Measurements from ENCODE around the gene OAF. TPM values are rescaled to one million over a fixed set of nuclear protein-coding genes. Genes with fewer than 3 reads are reported as not detected.
"Not testable (repeated sequence)": the region's sequence is repeated elsewhere in the genome, so short reads cannot be mapped to it uniquely, and the experiment has no call there.

Gene OAF
- total and polyA plus RNA-seq, 3 experiments from 2014 or later, result 2.6 to 3.4 (median 3.0) TPM

DNA sequence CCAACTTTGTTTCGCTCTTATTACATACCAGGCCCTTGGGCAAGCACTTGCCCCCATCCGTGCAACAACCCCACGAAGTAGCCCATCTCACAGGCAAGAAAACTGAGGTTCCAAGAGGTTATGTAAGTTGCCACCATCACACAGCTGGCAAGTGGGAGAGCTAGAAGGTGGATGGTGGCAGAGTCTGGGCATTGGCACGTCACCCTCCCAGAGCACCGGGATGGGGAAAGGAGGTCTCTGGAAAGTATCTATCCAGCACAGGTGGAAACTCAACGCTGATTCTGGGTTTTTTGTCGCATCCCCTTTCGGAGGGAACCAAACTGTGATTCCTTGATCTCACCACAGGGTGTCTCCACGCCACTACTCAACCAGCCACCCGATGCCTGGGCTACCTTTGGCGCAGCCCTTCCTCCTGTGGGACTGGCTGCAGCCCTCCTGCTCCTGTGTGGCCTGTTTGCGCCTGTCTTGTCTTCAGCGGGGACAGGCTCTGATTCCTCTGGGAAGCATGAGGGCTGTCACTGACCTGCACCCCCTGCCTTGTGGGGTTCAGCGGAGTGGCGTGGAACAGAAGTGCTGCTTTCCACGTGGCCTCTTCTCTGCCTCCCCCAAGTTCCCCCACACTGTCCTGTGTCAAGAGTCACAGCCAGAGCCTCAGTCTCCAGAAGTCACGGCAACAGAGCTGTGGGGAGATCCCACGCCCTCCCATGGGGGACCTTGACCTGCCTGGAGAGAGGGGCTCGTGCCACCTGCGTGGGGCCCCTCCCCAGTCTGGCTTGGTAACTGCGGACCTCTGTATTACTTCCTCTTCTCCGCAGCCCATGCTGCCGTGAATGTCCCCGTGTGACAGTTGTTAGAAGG, 38.5 kb upstream of the OAF start:
- Mint-ChIP-seq H3K27me3 (peaks cover 40 to 54% of the 10 kb centered on the region in 2 donors), H3K4me1 (peaks cover 2 to 15% (median 4%) of the 10 kb centered on the region in 3 donors), H3K27ac (no peak overlapping the region), H3K9me3 (no peaks in the 10 kb centered on the region), H3K36me3 (no peaks in the 10 kb centered on the region), H3K4me3 (no peak overlapping the region)
- no peak overlapping the region for H3K27ac ChIP-seq (ENCODE audit: low read depth, low read length)
- no peak overlapping the region for H3K4me3 ChIP-seq (ENCODE audit: low read length)
- ChIA-PET CTCF (interaction anchor here (0.7 kb wide), 1 partner anchor 833 kb away, joined by 3 read pairs; no protein-coding TSS in a partner anchor), POLR2A (no interaction called here)
- peaks cover 7% of the 10 kb centered on the region for H3K4me1 ChIP-seq (ENCODE audit: insufficient read depth, low read length)
- H3K9me3 ChIP-seq (ENCODE audit: low read length), result no peaks in the 10 kb centered on the region
- DNase-seq, result peak in 3 of 5 donors; percentile 7 to 60 (median 42)
- no peaks in the 10 kb centered on the region for H3K36me3 ChIP-seq (ENCODE audit: insufficient read depth, low read length)
- peaks cover 44% of the 10 kb centered on the region for H3K27me3 ChIP-seq (ENCODE audit: insufficient read depth, low read length, poor library complexity, severe bottlenecking)

DNA sequence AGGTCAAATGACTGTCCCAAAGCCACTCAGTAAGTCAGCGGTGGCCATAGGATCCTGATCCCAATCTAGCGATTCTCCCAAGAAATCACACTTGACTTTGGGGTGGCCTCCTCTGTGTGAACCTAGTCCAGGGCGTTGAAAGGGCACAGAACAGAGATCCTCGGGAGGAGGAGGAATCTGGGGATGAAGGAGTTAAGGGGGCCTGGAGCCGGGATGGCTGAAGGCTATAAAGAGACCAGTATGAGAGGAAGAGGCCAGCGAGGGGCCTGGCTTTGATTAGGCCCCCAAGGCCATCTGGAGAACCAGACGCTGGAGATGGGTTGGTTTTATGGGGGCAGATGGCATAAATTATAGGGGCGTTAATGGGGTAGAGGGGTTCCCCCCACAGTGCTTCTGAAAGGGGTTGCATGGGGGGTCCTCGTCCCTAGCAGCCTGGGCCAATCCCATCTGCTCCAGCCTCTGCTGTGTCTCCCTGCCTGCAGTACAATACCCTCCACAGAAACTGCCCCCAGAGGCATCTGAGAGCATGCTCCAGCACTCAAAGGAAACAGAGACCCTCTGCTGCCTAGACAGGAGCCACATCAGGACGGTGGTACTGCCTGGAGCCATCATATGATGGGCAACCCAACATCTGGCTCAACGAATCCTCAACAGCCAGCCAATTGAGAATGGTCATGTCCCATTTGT, 37.7 kb upstream of the OAF start:
- Histone ChIP-seq H3K27ac (ENCODE audit: low read depth, low read length) (no peak overlapping the region), H3K4me3 (ENCODE audit: low read length) (no peak overlapping the region), H3K36me3 (ENCODE audit: insufficient read depth, low read length) (no peaks in the 10 kb centered on the region), H3K9me3 (ENCODE audit: low read length) (no peaks in the 10 kb centered on the region), H3K4me1 (ENCODE audit: insufficient read depth, low read length) (peaks cover 7% of the 10 kb centered on the region), H3K27me3 (ENCODE audit: insufficient read depth, low read length, poor library complexity, severe bottlenecking) (peaks cover 35% of the 10 kb centered on the region)
- Mint-ChIP-seq H3K9me3 (no peaks in the 10 kb centered on the region), H3K27ac (no peak overlapping the region), H3K4me1 (peaks cover 2 to 15% (median 4%) of the 10 kb centered on the region in 3 donors), H3K27me3 (peaks cover 31 to 47% of the 10 kb centered on the region in 2 donors), H3K36me3 (no peaks in the 10 kb centered on the region), H3K4me3 (no peak overlapping the region)
- CTCF ChIA-PET, result interaction anchor here (0.7 kb wide), 1 partner anchor 832 kb away, joined by 3 read pairs; no protein-coding TSS in a partner anchor
- POLR2A ChIA-PET, result no interaction called here
- no peak for DNase-seq

DNA sequence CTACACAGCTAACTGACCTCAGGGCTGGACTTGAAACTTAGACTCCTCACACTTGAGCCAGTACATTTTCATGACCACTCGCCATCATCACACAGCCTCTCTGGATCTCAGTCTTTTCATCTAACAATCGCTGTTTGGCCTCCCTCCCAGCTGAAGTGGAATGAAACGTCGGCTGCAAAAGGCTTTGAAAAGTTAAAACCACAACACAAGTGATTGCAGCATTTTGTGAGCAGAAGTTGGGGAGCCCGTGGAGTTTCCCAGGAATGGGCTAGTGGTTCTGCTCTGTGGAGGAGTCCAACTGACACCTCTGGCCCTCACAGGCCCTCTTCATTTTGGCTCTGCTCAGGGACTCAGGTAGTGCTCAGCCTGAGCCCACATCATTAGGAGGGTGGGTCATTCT, 37.0 kb upstream of the OAF start:
- peaks cover 0 to 11% (median under 1%) of the 10 kb centered on the region in 3 donors for H3K4me1 Mint-ChIP-seq
- Histone ChIP-seq H3K9me3 (ENCODE audit: low read length) (no peaks in the 10 kb centered on the region), H3K4me1 (ENCODE audit: insufficient read depth, low read length) (peaks cover under 1% of the 10 kb centered on the region), H3K27me3 (ENCODE audit: insufficient read depth, low read length, poor library complexity, severe bottlenecking) (peaks cover 30% of the 10 kb centered on the region), H3K27ac (ENCODE audit: low read depth, low read length) (no peak overlapping the region), H3K36me3 (ENCODE audit: insufficient read depth, low read length) (no peaks in the 10 kb centered on the region), H3K4me3 (ENCODE audit: low read length) (no peak overlapping the region)
- no peaks in the 10 kb centered on the region for H3K36me3 Mint-ChIP-seq
- POLR2A ChIA-PET, result no interaction called here
- no peak overlapping the region for H3K27ac Mint-ChIP-seq
- no peak for DNase-seq
- CTCF ChIA-PET, result no interaction called here
- no peak overlapping the region for H3K4me3 Mint-ChIP-seq
- peaks cover 26 to 41% of the 10 kb centered on the region in 2 donors for H3K27me3 Mint-ChIP-seq
- H3K9me3 Mint-ChIP-seq, result no peaks in the 10 kb centered on the region

DNA sequence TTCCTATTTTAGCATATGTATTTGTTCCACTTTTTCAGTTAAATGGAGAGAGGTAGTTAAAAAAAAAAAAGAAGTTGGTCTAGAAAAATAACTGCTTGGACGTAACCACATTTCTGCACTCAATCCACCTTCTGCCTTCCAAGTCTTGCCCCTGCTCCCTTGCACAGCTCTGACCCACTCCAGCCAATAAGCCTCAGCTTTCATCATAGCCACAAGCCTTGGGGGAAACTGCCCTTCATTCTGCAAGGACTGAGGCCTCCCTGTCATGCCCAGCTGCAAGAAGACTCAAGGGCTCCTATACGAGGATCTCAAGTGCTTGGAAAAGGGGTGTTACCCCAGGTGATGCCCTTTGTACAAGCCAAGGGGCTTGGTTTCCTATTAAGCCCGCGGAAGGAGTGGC, 36.0 kb upstream of the OAF start:
- Histone ChIP-seq H3K4me1 (ENCODE audit: insufficient read depth, low read length) (no peaks in the 10 kb centered on the region), H3K27ac (ENCODE audit: low read depth, low read length) (no peak overlapping the region), H3K9me3 (ENCODE audit: low read length) (no peaks in the 10 kb centered on the region), H3K4me3 (ENCODE audit: low read length) (no peak overlapping the region), H3K27me3 (ENCODE audit: insufficient read depth, low read length, poor library complexity, severe bottlenecking) (peaks cover 30% of the 10 kb centered on the region), H3K36me3 (ENCODE audit: insufficient read depth, low read length) (no peaks in the 10 kb centered on the region)
- no peak for DNase-seq
- Mint-ChIP-seq H3K27me3 (peaks cover 23 to 40% of the 10 kb centered on the region in 2 donors), H3K27ac (no peak overlapping the region), H3K9me3 (no peaks in the 10 kb centered on the region), H3K4me3 (no peak overlapping the region), H3K4me1 (peaks cover 0 to 6% (median 0%) of the 10 kb centered on the region in 3 donors), H3K36me3 (no peaks in the 10 kb centered on the region)
- ChIA-PET POLR2A (no interaction called here), CTCF (no interaction called here)

DNA sequence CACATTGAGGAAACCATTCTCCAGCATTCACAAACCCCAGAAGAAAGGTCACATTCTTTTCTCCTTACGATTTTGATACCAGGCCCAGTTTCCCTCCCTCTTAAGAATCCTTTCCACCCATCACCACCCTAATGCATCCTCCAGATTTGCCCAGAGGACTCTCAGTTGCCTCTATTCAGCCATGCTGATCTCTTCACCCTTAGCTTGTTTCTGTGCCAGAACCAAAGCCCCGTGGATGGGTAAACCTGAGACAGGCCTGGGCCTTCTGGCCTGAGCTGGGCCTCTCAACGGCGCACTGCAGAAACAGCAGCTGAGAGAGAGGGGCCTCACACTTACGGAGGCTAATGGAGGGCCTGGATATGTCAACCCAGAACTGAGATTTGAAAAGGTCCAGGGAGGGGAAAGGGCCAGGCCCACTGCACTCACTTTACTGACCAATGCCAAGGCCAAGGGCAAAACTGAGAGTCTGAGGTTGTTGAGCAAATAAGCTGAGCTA, 32.2 kb upstream of the OAF start:
- POLR2A ChIA-PET, result no interaction called here
- Histone ChIP-seq H3K27ac (ENCODE audit: low read depth, low read length) (no peak overlapping the region), H3K4me1 (ENCODE audit: insufficient read depth, low read length) (no peaks in the 10 kb centered on the region), H3K36me3 (ENCODE audit: insufficient read depth, low read length) (no peaks in the 10 kb centered on the region), H3K27me3 (ENCODE audit: insufficient read depth, low read length, poor library complexity, severe bottlenecking) (no peaks in the 10 kb centered on the region), H3K9me3 (ENCODE audit: low read length) (no peaks in the 10 kb centered on the region), H3K4me3 (ENCODE audit: low read length) (no peak overlapping the region)
- CTCF ChIA-PET, result interaction anchor here (1.6 to 1.7 kb wide), 2 partner anchors 10 to 124 kb away, joined by 3 to 5 read pairs; no protein-coding TSS in a partner anchor
- Mint-ChIP-seq H3K9me3 (no peaks in the 10 kb centered on the region), H3K27me3 (peaks cover 7 to 11% of the 10 kb centered on the region in 2 donors), H3K36me3 (no peaks in the 10 kb centered on the region), H3K4me1 (no peaks in the 10 kb centered on the region), H3K27ac (no peak overlapping the region), H3K4me3 (no peak overlapping the region)
- no peak for DNase-seq

DNA sequence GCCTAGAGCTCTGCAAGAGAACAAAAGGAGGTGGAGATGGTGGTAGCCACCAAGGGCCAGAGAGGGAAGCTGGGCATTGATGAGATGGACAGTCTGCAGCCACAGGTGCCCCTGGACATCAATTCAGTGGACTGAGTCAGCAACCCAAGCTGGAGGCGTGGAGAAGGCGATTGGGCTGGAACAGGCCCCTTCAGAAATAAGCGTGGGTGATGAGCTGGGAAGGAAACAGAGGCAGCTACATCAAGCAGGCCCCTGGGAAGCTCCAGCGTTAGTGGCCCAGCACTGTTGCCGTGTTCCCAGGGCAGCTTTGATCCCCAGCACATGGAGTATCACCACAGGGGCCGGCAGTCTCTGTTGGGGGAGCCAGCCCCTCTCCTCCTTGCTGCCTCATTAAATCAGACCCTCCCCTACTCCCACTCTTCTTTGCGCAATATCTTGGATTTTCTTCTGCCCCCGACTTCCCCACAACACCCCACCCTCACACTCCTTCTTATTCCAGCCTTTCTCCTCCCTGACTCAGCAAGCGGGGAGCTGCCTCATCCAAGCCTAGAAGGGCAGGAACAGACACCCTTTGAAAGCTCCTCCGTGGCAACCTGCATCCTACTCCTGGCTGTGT, 31.7 kb upstream of the OAF start:
- Histone ChIP-seq H3K36me3 (ENCODE audit: insufficient read depth, low read length) (no peaks in the 10 kb centered on the region), H3K27me3 (ENCODE audit: insufficient read depth, low read length, poor library complexity, severe bottlenecking) (no peaks in the 10 kb centered on the region), H3K4me3 (ENCODE audit: low read length) (no peak overlapping the region), H3K27ac (ENCODE audit: low read depth, low read length) (no peak overlapping the region), H3K4me1 (ENCODE audit: insufficient read depth, low read length) (no peaks in the 10 kb centered on the region), H3K9me3 (ENCODE audit: low read length) (no peaks in the 10 kb centered on the region)
- no peak overlapping the region for H3K27ac Mint-ChIP-seq
- no peaks in the 10 kb centered on the region for H3K36me3 Mint-ChIP-seq
- H3K9me3 Mint-ChIP-seq, result no peaks in the 10 kb centered on the region
- H3K4me3 Mint-ChIP-seq, result no peak overlapping the region
- H3K27me3 Mint-ChIP-seq, result peaks cover 4 to 13% of the 10 kb centered on the region in 2 donors
- ChIA-PET POLR2A (no interaction called here), CTCF (interaction anchor here (1.6 to 1.7 kb wide), 2 partner anchors 11 to 124 kb away, joined by 3 to 5 read pairs; no protein-coding TSS in a partner anchor)
- H3K4me1 Mint-ChIP-seq, result no peaks in the 10 kb centered on the region
- no peak for DNase-seq

DNA sequence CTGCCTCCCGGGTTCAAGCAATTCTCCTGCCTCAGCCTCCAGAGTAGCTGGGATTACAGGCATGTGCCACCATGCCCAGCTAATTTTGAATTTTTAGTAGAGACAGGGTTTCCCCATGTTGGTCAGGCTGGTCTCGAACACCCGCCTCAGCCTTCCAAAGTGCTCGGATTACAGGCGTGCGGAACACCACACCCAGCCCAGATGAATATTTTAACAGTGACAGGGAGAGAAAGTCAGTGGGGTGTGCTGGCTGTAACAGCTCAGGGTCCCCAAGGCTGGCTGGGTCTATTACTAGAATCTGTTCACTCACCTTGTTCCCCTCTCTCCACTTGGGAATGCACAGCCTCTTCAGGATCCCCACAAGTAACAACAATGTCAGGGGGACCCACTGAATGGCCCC, 30.8 kb upstream of the OAF start:
- H3K36me3 Mint-ChIP-seq; H3K36me3 ChIP-seq (ENCODE audit: insufficient read depth, low read length); H3K4me3 ChIP-seq (ENCODE audit: low read length); H3K27me3 ChIP-seq (ENCODE audit: insufficient read depth, low read length, poor library complexity, severe bottlenecking); H3K9me3 Mint-ChIP-seq; H3K9me3 ChIP-seq (ENCODE audit: low read length); DNase-seq; H3K4me3 Mint-ChIP-seq; H3K4me1 ChIP-seq (ENCODE audit: insufficient read depth, low read length); POLR2A ChIA-PET; H3K4me1 Mint-ChIP-seq; H3K27ac ChIP-seq (ENCODE audit: low read depth, low read length): not testable (repeated sequence)
- Mint-ChIP-seq H3K27ac (peak overlapping the region in 1 of 8 donors; percentile 47), H3K27me3 (peaks cover 5 to 12% of the 10 kb centered on the region in 2 donors)
- CTCF ChIA-PET, result interaction anchor here (1.7 kb wide), 1 partner anchor 12 kb away, joined by 5 read pairs; no protein-coding TSS in a partner anchor
